Neutrophil (primary cell): ENCODE data around the gene AGAP1.

ENCODE experiments used
- H3K27ac ChIP-seq: fragments of 200-600 bp; sonication (generic); 2 replicates; pipeline ENCODE4 v1.5.1; 2016; ENCODE audit warnings: mild to moderate bottlenecking, moderate library complexity
- H3K27me3 ChIP-seq: fragments of 200-600 bp; sonication (generic); 2 replicates; pipeline ENCODE4 v1.6.0; 2016; ENCODE audit warnings: mild to moderate bottlenecking
- H3K36me3 ChIP-seq: fragments of 200-600 bp; sonication (generic); 2 replicates; pipeline ENCODE4 v1.5.1; 2017
- H3K4me1 ChIP-seq, 2 experiments: fragments of 200-600 bp in 1 of 2; sonication (generic) in 1 of 2; 1 replicate in 1 of 2; 2 replicates in 1 of 2; pipeline versions ENCODE4 v1.5.1 to v1.6.1; 2013 to 2016; ENCODE audit warnings: low read depth in 1 of 2, low read length in 1 of 2, mild to moderate bottlenecking in 1 of 2, moderate library complexity in 1 of 2; ENCODE audit not compliant: control insufficient read depth in 1 of 2, insufficient read depth in 1 of 2
- H3K4me3 ChIP-seq, 2 experiments: fragments of 200-600 bp in 1 of 2; sonication (generic) in 1 of 2; 1 replicate in 1 of 2; 2 replicates in 1 of 2; pipeline ENCODE4 v1.5.1; 2013 to 2016; ENCODE audit warnings: low read depth in 1 of 2, low read length in 1 of 2, mild to moderate bottlenecking in 1 of 2, moderate library complexity in 1 of 2
- H3K9me3 ChIP-seq: fragments of 200-600 bp; sonication (generic); 2 replicates; pipeline ENCODE4 v1.5.1; 2016
- TF ChIP-seq, protein P1 (sequence below): fragments of 200-600 bp; sonication (generic); IDR thresholded peaks from 2 replicates; pipeline ENCODE4 v1.5.1; 2016; ENCODE audit warnings: antibody characterized with exemption

Gene AGAP1

DNA sequence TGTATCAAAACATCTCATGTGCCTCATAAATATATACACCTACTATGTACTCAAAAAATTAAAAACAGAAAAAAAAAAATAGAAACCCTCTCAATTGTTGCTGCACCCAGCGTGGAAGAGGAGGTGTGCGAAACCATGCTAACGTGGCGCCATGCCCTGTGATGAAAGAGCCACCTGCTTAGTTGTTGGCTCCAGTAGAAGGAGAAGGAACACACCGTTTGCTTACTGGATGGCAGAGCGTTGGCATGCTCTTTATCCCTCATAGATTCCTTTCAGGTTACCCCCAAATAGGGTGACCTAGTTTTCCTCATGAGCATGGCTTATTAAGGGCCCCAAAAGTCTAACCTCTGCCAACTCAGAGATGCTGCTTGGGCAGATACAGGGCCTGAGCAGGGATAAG is 332.1 kb downstream of the AGAP1 start:
- TF ChIP-seq, protein P1, sequence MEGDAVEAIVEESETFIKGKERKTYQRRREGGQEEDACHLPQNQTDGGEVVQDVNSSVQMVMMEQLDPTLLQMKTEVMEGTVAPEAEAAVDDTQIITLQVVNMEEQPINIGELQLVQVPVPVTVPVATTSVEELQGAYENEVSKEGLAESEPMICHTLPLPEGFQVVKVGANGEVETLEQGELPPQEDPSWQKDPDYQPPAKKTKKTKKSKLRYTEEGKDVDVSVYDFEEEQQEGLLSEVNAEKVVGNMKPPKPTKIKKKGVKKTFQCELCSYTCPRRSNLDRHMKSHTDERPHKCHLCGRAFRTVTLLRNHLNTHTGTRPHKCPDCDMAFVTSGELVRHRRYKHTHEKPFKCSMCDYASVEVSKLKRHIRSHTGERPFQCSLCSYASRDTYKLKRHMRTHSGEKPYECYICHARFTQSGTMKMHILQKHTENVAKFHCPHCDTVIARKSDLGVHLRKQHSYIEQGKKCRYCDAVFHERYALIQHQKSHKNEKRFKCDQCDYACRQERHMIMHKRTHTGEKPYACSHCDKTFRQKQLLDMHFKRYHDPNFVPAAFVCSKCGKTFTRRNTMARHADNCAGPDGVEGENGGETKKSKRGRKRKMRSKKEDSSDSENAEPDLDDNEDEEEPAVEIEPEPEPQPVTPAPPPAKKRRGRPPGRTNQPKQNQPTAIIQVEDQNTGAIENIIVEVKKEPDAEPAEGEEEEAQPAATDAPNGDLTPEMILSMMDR, result no peak
- Histone ChIP-seq H3K4me1 (no peaks in the 10 kb centered on the region), H3K36me3 (no peaks in the 10 kb centered on the region), H3K4me3 (no peak overlapping the region), H3K27me3 (no peaks in the 10 kb centered on the region), H3K27ac (no peak overlapping the region), H3K9me3 (no peaks in the 10 kb centered on the region)

DNA sequence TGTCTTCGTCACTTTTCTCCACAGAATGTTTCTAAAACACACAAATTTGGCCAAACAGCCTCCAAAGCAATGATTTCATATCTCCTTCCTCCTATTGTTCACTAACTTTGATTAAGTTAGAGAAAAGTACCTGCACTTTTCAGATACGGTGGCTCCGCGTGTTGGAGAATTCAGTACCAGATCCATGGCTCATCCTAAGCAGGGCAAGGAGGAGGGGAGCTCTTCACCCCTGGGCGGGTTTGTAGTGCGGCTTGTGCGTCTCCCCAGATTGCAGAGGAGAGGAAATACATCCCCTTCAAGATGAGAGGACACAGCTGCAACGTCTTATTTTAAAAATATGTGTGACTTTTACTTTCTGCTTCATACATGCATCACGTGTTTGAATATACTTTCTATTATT is 333.0 kb downstream of the AGAP1 start:
- no peaks in the 10 kb centered on the region for H3K4me1 ChIP-seq
- no peaks in the 10 kb centered on the region for H3K9me3 ChIP-seq
- no peaks in the 10 kb centered on the region for H3K36me3 ChIP-seq
- no peaks in the 10 kb centered on the region for H3K27me3 ChIP-seq
- no peak overlapping the region for H3K4me3 ChIP-seq
- TF ChIP-seq, protein P1, result no peak
- no peak overlapping the region for H3K27ac ChIP-seq

DNA sequence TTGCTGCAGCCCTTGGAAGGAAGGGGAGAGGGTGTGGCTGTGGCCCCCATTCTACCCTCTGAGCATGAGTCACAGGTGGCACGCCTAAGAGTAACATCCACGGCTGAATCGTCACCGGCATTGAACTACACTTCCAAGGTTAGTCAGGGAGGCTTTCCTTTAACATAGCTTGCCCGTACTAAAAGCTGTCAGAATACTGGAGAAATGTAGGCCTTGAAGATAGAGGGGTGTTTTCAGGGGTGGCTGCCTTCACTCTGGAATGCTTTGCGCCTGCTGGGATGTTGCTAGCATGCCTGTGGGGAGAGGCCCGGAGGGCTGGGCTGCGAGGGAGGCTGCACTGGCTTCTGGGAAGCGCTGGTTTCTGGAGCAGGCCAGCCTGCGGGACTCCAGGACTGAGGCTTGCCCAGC is 333.7 kb downstream of the AGAP1 start:
- no peaks in the 10 kb centered on the region for H3K36me3 ChIP-seq
- no peaks in the 10 kb centered on the region for H3K27me3 ChIP-seq
- H3K4me3 ChIP-seq, result no peak overlapping the region
- no peak overlapping the region for H3K27ac ChIP-seq
- no peaks in the 10 kb centered on the region for H3K9me3 ChIP-seq
- H3K4me1 ChIP-seq, result no peaks in the 10 kb centered on the region
- TF ChIP-seq, protein P1, result no peak

DNA sequence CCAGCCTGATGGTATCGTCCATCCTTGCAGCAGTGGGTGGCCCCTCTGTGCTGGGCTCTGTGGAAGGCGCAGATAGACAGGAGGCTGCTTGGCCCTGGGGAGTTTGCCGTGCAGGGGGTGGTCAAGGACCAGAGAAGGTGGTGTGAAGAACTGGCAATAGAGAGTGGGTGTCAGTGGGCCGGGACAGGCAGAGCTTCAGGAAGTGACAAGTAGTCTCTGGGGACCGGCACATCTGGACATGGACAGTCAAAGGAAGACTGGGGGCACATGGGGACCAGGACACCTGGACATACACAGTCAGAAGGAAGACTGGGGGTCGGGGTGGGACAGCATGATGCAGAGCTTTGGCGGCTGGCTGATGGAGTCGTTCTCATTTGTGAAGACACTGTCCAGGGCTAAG is 335.9 kb downstream of the AGAP1 start:
- TF ChIP-seq, protein P1, result no peak
- H3K9me3 ChIP-seq, result no peaks in the 10 kb centered on the region
- H3K27ac ChIP-seq, result no peak overlapping the region
- no peaks in the 10 kb centered on the region for H3K4me1 ChIP-seq
- H3K36me3 ChIP-seq, result no peaks in the 10 kb centered on the region
- H3K4me3 ChIP-seq, result no peak overlapping the region
- H3K27me3 ChIP-seq, result no peaks in the 10 kb centered on the region

DNA sequence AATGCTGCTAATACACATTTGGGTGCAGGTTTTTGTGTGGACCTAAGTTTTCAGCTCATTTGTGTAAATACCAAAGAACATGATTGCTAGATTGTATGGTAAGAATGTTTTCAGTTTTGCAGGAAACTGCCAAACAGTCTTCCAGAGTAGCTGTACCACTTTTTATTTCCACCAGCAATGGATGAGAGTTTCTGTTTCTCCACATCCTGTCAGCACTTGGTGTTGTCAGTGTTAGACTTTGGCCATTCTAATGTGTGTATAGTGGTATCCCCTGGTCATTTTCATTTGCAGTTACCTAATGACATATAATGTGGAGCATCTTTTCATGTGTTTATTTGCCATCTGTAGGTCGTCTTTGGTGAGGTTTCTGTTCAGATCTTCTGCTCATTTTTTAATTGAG is 337.9 kb downstream of the AGAP1 start:
- Histone ChIP-seq H3K27ac (no peak overlapping the region), H3K9me3 (no peaks in the 10 kb centered on the region), H3K27me3 (no peaks in the 10 kb centered on the region), H3K4me3 (no peak overlapping the region), H3K4me1 (no peaks in the 10 kb centered on the region), H3K36me3 (no peaks in the 10 kb centered on the region)
- TF ChIP-seq, protein P1, result no peak

DNA sequence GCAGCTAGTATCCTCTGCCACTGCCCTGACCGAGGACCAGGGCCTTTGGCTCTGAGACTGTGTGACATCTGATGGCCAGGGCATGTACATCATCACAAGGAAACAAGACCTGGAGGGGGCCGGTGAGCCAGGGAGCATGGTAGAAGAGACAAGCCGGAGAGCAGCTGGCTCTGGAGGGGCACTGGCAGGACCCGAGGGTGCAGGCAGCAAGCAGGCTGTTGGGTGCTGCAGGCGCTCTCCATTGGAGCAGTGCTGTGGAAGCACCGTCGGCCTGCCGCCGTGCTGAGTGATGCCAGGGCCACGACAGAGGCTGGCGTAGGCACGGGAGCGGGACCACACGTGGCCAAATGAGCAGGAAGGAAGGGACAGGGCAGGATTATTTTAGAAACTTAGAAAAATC is 339.1 kb downstream of the AGAP1 start:
- Histone ChIP-seq H3K36me3 (no peaks in the 10 kb centered on the region), H3K27me3 (no peaks in the 10 kb centered on the region), H3K27ac (no peak overlapping the region), H3K4me3 (no peak overlapping the region), H3K9me3 (no peaks in the 10 kb centered on the region), H3K4me1 (no peaks in the 10 kb centered on the region)
- TF ChIP-seq, protein P1, result no peak
